Stomach (tissue), 9 donors: Measurements from ENCODE around the gene SNRNP70. TPM values are rescaled to one million over a fixed set of nuclear protein-coding genes. Genes with fewer than 3 reads are reported as not detected.
A peak's percentile ranks its signal among the peaks of the same experiment; 100 is the strongest.

ENCODE experiments used
- DNase-seq, 2 donors: peaks; one replicate each; pipeline versions ENCODE4 v3.0.0 to v3.0.0-alpha.2; 2013 to 2019
- H3K27ac ChIP-seq, 5 donors: fragments of 200-600 bp in 4 of 5; sonication (generic) in 4 of 5; one replicate each; pipeline ENCODE4 v1.5.1; 2013 to 2019; ENCODE audit warnings: mild to moderate bottlenecking in 1 of 5, moderate library complexity in 1 of 5
- H3K27me3 ChIP-seq, 3 donors: fragments of 200-600 bp; sonication (generic); one replicate each; pipeline ENCODE4 v1.5.1; 2017 to 2019; ENCODE audit warnings: mixed run types in 1 of 3
- H3K36me3 ChIP-seq, 4 donors: fragments of 200-600 bp; sonication (generic); 1 replicate in 3 of 4; 2 replicates in 1 of 4; pipeline ENCODE4 v1.5.1; 2016 to 2019
- H3K4me1 ChIP-seq, 4 donors: fragments of 200-600 bp; sonication (generic); one replicate each; pipeline ENCODE4 v1.5.1; 2016 to 2019
- H3K4me3 ChIP-seq, 4 donors: fragments of 200-600 bp; sonication (generic) in 3 of 4; one replicate each; pipeline ENCODE4 v1.5.1; 2016 to 2019; ENCODE audit warnings: mild to moderate bottlenecking in 1 of 4
- H3K9me3 ChIP-seq, 4 donors: fragments of 200-600 bp; sonication (generic); one replicate each; pipeline ENCODE4 v1.5.1; 2016 to 2019
- CTCF ChIP-seq, 7 experiments: fragments of 450-650 bp in 4 of 7; fragments of 200-600 bp in 3 of 7; sonication (generic) in 3 of 7; IDR thresholded peaks; one replicate each; pipeline ENCODE4 v1.5.1; 2016 to 2019; ENCODE audit warnings: antibody characterized with exemption in 7 of 7, control low read depth in 2 of 7, mild to moderate bottlenecking in 1 of 7
- EP300 ChIP-seq: sonication (generic); formaldehyde crosslinking; IDR thresholded peaks from one replicate; pipeline ENCODE4 v1.6.1; 2017; ENCODE audit warnings: antibody characterized with exemption
- POLR2A ChIP-seq, 4 donors: fragments of 450-650 bp; IDR thresholded peaks; one replicate each; pipeline ENCODE4 v1.6.1; 2016; ENCODE audit warnings: antibody characterized with exemption in 4 of 4, control low read depth in 2 of 4, mild to moderate bottlenecking in 1 of 4, moderate library complexity in 1 of 4
- POLR2AphosphoS5 ChIP-seq, 3 donors: sonication (generic); formaldehyde crosslinking; IDR thresholded peaks; one replicate each; pipeline ENCODE4 v1.6.1; 2016; ENCODE audit warnings: antibody characterized with exemption in 3 of 3
- whole genome bisulfite sequencing, 5 donors: extraction: QIAGEN DNeasy Blood & Tissue Kit in 3 of 5; methylation state at CpG; one replicate each; pipeline versions ENCODE4 v1.1.5 to v1.1.7; 2013 to 2018; 5-methylcytosine and 5-hydroxymethylcytosine counted together
- intact Hi-C: fragments of 100-400 bp; cut with DNase I; formaldehyde crosslinking; loops from one replicate; pipeline ENCODE4 v1.15.1; 2023; ENCODE audit warnings: low total_unique reads
- polyA plus RNA-seq, 3 donors: library from polyadenylated mRNA; stranded (reverse); fragments of 200-250 nt; gene quantifications; one replicate each; pipeline ENCODE4 v1.2.3, GENCODE V29; 2013
- total RNA-seq, 5 donors: library from RNA; depleted of rRNA; stranded (reverse); fragments of >200 nt; gene quantifications; one replicate each; pipeline versions ENCODE4 v1.1.0 to v1.2.3, GENCODE V29; 2014 to 2016
- donor health status: healthy with polysubstance abuse.
- donor health status: Bipolar disorder and iron deficiency.
- donor health status: healthy.

The SNRNP70 gene
- total and polyA plus RNA-seq, 8 donors: 163 to 3,365 (median 222) TPM

- no peak for DNase-seq
Observed at GRCh38 chr19:49117677-49118564, 32.7 kb downstream of the SNRNP70 start.

GRCh38 chr19:49118565-49119410 is 33.5 kb downstream of the SNRNP70 start, which contains the start of gene C19orf73:
Gene C19orf73, minus strand, starts transcription at chr19:49119143. Its CDS starts 121 bp downstream, at chr19:49119022.
- Histone ChIP-seq H3K27ac (peak within 1 kb of the TSS; percentile 90 to 98 (median 96)), H3K36me3 (no peaks in the 10 kb centered on the region), H3K27me3 (peaks cover 0 to 18% (median 9%) of the 10 kb centered on the region in 3 donors), H3K4me3 (peak within 1 kb of the TSS; percentile 60 to 66 (median 64)), H3K4me1 (peaks cover 36 to 44% (median 42%) of the 10 kb centered on the region in 4 donors), H3K9me3 (no peaks in the 10 kb centered on the region)
- peak; percentile 96 to 98 for DNase-seq
- TF ChIP-seq POLR2A (IDR thresholded peaks at IDR 0.05): no peak
- TF ChIP-seq CTCF (IDR thresholded peaks at IDR 0.05): peak in 2 of 7 experiments; percentile 25 to 30
- TF ChIP-seq POLR2AphosphoS5 (IDR thresholded peaks at IDR 0.05): peak; percentile 29 to 80 (median 41)
- TF ChIP-seq EP300: no peak
- intact Hi-C loops: no loop called here
- WGBS, 5 donors: 0 to 2% (median 1%) methylated on average over 8 to 85 of the region's 85 CpGs

More at GRCh38 chr19:49117677-49118564, 32.7 kb downstream of the SNRNP70 start:
- H3K9me3 ChIP-seq: no peaks in the 10 kb centered on the region
- H3K27ac ChIP-seq: peak overlapping the region; percentile 90 to 98 (median 96)
- H3K4me3 ChIP-seq: peak overlapping the region; percentile 60 to 66 (median 64)
- TF ChIP-seq POLR2A (IDR thresholded peaks at IDR 0.05) (no peak), EP300 (no peak), POLR2AphosphoS5 (IDR thresholded peaks at IDR 0.05) (no peak), CTCF (IDR thresholded peaks at IDR 0.05) (no peak)
- WGBS, 5 donors: 62 to 67% (median 65%) methylated on average over 23 to 26 of the region's 26 CpGs
- intact Hi-C loops: no loop called here
- H3K36me3 ChIP-seq: no peaks in the 10 kb centered on the region
- peaks cover 41 to 51% (median 49%) of the 10 kb centered on the region in 4 donors for H3K4me1 ChIP-seq
- H3K27me3 ChIP-seq: peaks cover 0 to 18% (median 9%) of the 10 kb centered on the region in 3 donors

GRCh38 chr19:49119411-49120324 is 34.4 kb downstream of the SNRNP70 start, which contains the start of gene PPFIA3:
Gene PPFIA3, plus strand, starts transcription at chr19:49119544. Its CDS starts 8,330 bp downstream, at chr19:49127874.
- no peaks in the 10 kb centered on the region for H3K9me3 ChIP-seq
- intact Hi-C loops: no loop called here
- H3K4me1 ChIP-seq: peaks cover 32 to 40% (median 36%) of the 10 kb centered on the region in 4 donors
- 0 to 1% (median 1%) methylated on average over 36 to 90 of the region's 90 CpGs for WGBS, 5 donors
- H3K4me3 ChIP-seq: peak within 1 kb of the TSS; percentile 60 to 66 (median 64)
- TF ChIP-seq POLR2AphosphoS5 (IDR thresholded peaks at IDR 0.05): no peak
- no peak for TF ChIP-seq CTCF (IDR thresholded peaks at IDR 0.05)
- no peak for TF ChIP-seq EP300
- no peak for TF ChIP-seq POLR2A (IDR thresholded peaks at IDR 0.05)
- H3K27ac ChIP-seq: peak within 1 kb of the TSS; percentile 90 to 98 (median 96)
- H3K36me3 ChIP-seq: no peaks in the 10 kb centered on the region
- peak; percentile 77 to 89 for DNase-seq
- peaks cover 0 to 18% (median 9%) of the 10 kb centered on the region in 3 donors for H3K27me3 ChIP-seq
